Measurements from ENCODE around the gene HEMGN. TPM values are rescaled to one million over a fixed set of nuclear protein-coding genes. Genes with fewer than 3 reads are reported as not detected.
"Not testable (repeated sequence)": the region's sequence is repeated elsewhere in the genome, so short reads cannot be mapped to it uniquely, and the experiment has no call there.

The HEMGN gene
- total and polyA plus RNA-seq, 2 experiments from 2014 or later, result not detected

- TF ChIP-seq POLR2AphosphoS5 (IDR thresholded peaks at IDR 0.05; ENCODE audit: low read depth), result no peak
- no peak for TF ChIP-seq REST (IDR thresholded peaks at IDR 0.05; ENCODE audit: unreplicated experiment)
- TF ChIP-seq STAT1 (IDR thresholded peaks at IDR 0.05; ENCODE audit: unreplicated experiment), result no peak
- no peak for TF ChIP-seq EZH2 (IDR thresholded peaks at IDR 0.05; ENCODE audit: low read depth, unreplicated experiment)
- no peak for TF ChIP-seq CREB1 (CRISPR knock-in tag; IDR thresholded peaks at IDR 0.05; ENCODE audit: low read depth)
- no peak for TF ChIP-seq EZH2phosphoT487 (IDR thresholded peaks at IDR 0.05; ENCODE audit: unreplicated experiment)
- TF ChIP-seq JUNB (IDR thresholded peaks at IDR 0.05; ENCODE audit: unreplicated experiment), result no peak
- TF ChIP-seq ETS1 (IDR thresholded peaks at IDR 0.05), result no peak
- no peak for TF ChIP-seq ZNF331 (CRISPR knock-in tag; IDR thresholded peaks at IDR 0.05; ENCODE audit: low read depth)
Measured at GRCh38 chr9:97962136-97962535, 24.2 kb upstream of the HEMGN start (continued).

- H3K27me3 ChIP-seq (ENCODE audit: insufficient read depth), result no peaks in the 10 kb centered on the region; the same call in 1 of the 2 replicates
- H3K36me3 ChIP-seq (ENCODE audit: insufficient read depth), result no peaks in the 10 kb centered on the region
- DNase-seq (ENCODE audit: low spot score) (no peak), ATAC-seq (no peak)
- H4K20me1 ChIP-seq (replicated peaks; ENCODE audit: insufficient read depth), result 0 out of 2 replicates have a peak, but pooled peaks cover 1% of the 10 kb centered on the region
- H3K4me2 ChIP-seq, result no peak overlapping the region
- Mint-ChIP-seq H3K27me3 (ENCODE audit: insufficient read depth, low read depth, poor library complexity) (peaks cover 4% of the 10 kb centered on the region), H3K27ac (no peak overlapping the region), H3K4me1 (peaks cover 2% of the 10 kb centered on the region; the same call in 1 of the 3 replicates), H3K9me3 (no peaks in the 10 kb centered on the region), H3K36me3 (ENCODE audit: low read depth) (no peaks in the 10 kb centered on the region), H3K4me3 (no peak overlapping the region)
- no peaks in the 10 kb centered on the region for H3K4me1 ChIP-seq (ENCODE audit: insufficient read depth)
- H3K79me2 ChIP-seq (replicated peaks; ENCODE audit: insufficient read depth), result no peaks in the 10 kb centered on the region
- H3F3A ChIP-seq (replicated peaks; ENCODE audit: low read depth), result no peaks in the 10 kb centered on the region
- H3K4me3 ChIP-seq, result no peak overlapping the region
- no peak overlapping the region for H2AFZ ChIP-seq
- no peak for TF ChIP-seq ZNF114 (CRISPR knock-in tag; IDR thresholded peaks at IDR 0.05)
- no peak for TF ChIP-seq CREB1 (CRISPR knock-in tag; IDR thresholded peaks at IDR 0.05; ENCODE audit: low read depth)
- no peak for TF ChIP-seq ETS1 (IDR thresholded peaks at IDR 0.05)
- TF ChIP-seq REST (IDR thresholded peaks at IDR 0.05; ENCODE audit: unreplicated experiment), result no peak
- no peak for TF ChIP-seq EZH2phosphoT487 (IDR thresholded peaks at IDR 0.05; ENCODE audit: unreplicated experiment)
- TF ChIP-seq NANOG (IDR thresholded peaks at IDR 0.05; ENCODE audit: borderline replicate concordance), result no peak
- TF ChIP-seq POLR2AphosphoS5 (IDR thresholded peaks at IDR 0.05; ENCODE audit: low read depth), result no peak
- TF ChIP-seq EZH2 (IDR thresholded peaks at IDR 0.05; ENCODE audit: low read depth, unreplicated experiment), result no peak
- no peak overlapping the region for H3K27ac ChIP-seq (ENCODE audit: low read depth)
- H3K9me2 ChIP-seq (ENCODE audit: insufficient read depth), result no peaks in the 10 kb centered on the region
Measured at GRCh38 chr9:97961361-97961760, 23.4 kb upstream of the HEMGN start.

DNA sequence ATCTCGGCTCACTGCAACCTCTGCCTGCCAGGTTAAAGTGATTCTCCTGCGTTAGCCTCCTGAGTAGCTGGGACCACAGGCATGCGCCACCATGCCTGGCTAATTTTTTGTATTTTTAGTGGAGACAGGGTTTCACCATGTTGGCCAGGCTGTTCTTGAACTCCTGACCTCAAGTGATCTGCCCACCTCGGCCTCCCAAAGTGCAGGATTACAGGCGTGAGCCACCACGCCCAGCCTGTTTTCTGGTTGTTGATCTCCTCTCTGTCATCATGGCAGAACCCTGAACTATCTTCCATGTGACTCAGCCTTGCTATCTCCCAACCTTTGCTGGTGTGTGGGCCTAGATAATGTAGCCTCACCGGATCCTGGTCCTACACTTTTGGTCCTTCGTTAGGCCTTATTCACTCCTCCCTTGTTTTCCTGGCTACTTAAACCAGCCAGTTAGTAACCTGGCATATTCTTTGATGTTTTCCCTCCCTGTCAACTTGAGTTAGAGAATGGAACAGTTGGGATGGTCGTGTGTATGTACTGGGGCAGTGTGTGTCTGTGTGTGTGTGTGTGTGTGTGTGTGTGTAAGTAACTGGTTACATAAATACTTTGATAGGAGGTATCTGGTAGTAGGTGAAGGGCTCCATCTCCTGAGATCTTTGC, 22.8 kb upstream of the HEMGN start:
- H2AFZ ChIP-seq; H3K4me1 ChIP-seq (ENCODE audit: insufficient read depth); H3F3A ChIP-seq (replicated peaks; ENCODE audit: low read depth); H3K27me3 ChIP-seq (ENCODE audit: insufficient read depth); ATAC-seq; H3K27ac Mint-ChIP-seq; H4K20me1 ChIP-seq (replicated peaks; ENCODE audit: insufficient read depth); H3K36me3 Mint-ChIP-seq (ENCODE audit: low read depth); H3K27ac ChIP-seq (ENCODE audit: low read depth); H3K9me3 Mint-ChIP-seq; H3K4me3 ChIP-seq; H3K4me2 ChIP-seq; H3K9me2 ChIP-seq (ENCODE audit: insufficient read depth); H3K36me3 ChIP-seq (ENCODE audit: insufficient read depth); H3K27me3 Mint-ChIP-seq (ENCODE audit: insufficient read depth, low read depth, poor library complexity); H3K4me1 Mint-ChIP-seq; H3K79me2 ChIP-seq (replicated peaks; ENCODE audit: insufficient read depth); H3K4me3 Mint-ChIP-seq; DNase-seq (ENCODE audit: low spot score): not testable (repeated sequence)
